ENCODE results near the gene ZC3H15.

DNA sequence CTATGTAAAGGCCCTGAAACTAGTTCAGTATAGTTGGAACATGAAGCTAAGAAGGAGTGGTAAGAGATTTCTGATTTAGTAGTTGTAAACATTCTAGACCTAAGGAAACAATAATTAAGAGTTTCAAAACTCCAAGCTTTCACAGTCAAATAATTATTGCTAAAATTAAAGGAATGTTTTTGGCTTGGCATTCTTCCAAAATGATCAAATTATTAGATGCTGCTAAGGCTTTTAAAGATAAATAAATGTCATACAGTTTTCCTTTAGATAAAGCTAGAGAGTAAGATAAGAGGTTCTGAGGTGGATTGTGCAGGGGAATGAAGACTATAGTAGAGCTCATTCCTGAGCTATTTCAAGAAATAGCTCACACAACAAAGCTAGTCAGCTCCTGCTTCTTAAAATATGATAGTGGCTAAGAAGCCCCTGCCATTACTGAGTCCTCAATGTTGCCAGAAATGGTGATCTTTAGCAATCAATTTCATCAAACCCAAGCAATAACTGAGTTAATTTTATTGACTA, 45.3 kb downstream of the ZC3H15 start:
- TF ChIP-seq CTCF (IDR thresholded peaks at IDR 0.05; ENCODE audit: insufficient read depth, low read length) = no peak
- no peak for TF ChIP-seq POLR2AphosphoS5 (IDR thresholded peaks at IDR 0.05; ENCODE audit: low read depth)
- TF ChIP-seq REST (IDR thresholded peaks at IDR 0.05; ENCODE audit: insufficient replicate concordance, low read depth) = no peak
- TF ChIP-seq SPI1 (IDR thresholded peaks at IDR 0.05; ENCODE audit: borderline replicate concordance, low read depth) = no peak

All from HL-60 (cell line).